ENCODE data around the gene METTL25.

- no peak for TF ChIP-seq POLR2A (IDR thresholded peaks at IDR 0.05; ENCODE audit: low read depth, low read length)
- TF ChIP-seq POLR2AphosphoS5 (IDR thresholded peaks at IDR 0.05; ENCODE audit: low read depth, low read length): no peak
- no peak for TF ChIP-seq SPI1 (IDR thresholded peaks at IDR 0.05; ENCODE audit: low read depth, low read length)
Measured at GRCh38 chr12:82375201-82375600, 16.9 kb downstream of the METTL25 start.

All from GM12891 (cell line).